Esophagus squamous epithelium (tissue), 4 donors: ENCODE data around the gene GABRR2.

Experiments
- CTCF ChIP-seq, 6 experiments: fragments of 450-650 bp in 4 of 6; fragments of 200-600 bp in 2 of 6; sonication (generic) in 2 of 6; IDR thresholded peaks; one replicate each; pipeline ENCODE4 v1.5.1; 2016 to 2019; ENCODE audit warnings: antibody characterized with exemption in 6 of 6, mild to moderate bottlenecking in 4 of 6, moderate library complexity in 4 of 6
- POLR2A ChIP-seq, 4 donors: fragments of 450-650 bp; IDR thresholded peaks; one replicate each; pipeline ENCODE4 v1.6.1; 2017; ENCODE audit warnings: antibody characterized with exemption in 4 of 4, mild to moderate bottlenecking in 4 of 4, moderate library complexity in 3 of 4

DNA sequence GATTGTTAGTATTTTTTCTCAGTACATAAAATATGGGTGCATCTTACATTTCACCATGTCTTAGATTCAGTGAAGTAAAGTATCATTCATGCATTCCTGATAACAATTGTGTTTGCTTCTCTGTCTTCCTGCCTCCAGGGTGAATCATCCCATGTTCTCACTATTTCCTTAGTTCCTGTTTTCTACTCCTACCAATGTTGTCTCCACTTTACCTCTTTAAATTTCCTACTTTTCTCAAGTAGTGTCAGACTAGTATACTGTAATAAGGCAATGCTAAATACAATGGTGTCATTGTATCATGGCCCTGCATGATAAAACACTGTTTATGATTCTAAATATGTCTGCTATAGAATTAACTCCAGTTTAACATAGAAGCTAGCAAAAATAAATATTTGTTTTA is 60.5 kb downstream of the GABRR2 start:
- TF ChIP-seq CTCF (IDR thresholded peaks at IDR 0.05) (no peak), POLR2A (IDR thresholded peaks at IDR 0.05) (no peak)
